ENCODE measurements around the gene ANK2.
A peak's percentile ranks its signal among the peaks of the same experiment; 100 is the strongest.

The ANK2 gene

DNA sequence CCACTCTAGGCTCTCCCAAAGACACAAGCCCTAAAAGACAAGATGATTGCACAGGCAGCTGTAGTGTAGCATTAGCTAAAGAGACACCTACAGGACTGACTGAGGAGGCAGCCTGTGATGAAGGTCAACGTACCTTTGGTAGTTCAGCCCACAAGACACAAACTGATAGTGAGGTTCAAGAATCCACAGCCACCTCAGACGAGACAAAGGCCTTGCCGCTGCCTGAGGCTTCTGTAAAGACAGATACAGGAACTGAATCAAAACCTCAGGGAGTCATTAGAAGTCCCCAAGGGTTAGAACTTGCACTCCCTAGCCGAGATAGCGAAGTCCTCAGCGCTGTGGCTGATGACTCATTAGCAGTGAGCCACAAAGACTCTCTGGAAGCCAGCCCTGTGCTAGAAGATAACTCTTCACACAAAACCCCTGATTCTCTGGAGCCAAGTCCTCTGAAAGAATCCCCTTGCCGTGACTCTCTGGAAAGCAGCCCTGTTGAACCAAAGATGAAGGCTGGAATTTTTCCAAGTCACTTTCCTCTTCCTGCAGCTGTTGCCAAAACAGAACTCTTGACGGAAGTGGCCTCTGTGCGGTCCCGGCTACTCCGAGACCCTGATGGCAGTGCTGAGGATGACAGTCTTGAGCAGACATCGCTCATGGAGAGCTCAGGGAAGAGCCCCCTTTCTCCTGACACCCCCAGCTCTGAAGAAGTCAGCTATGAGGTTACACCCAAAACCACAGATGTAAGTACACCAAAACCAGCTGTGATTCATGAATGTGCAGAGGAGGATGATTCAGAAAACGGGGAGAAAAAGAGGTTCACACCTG, 306.3 kb downstream of the ANK2 start:
- DNase-seq, result peak; percentile 86

DNA sequence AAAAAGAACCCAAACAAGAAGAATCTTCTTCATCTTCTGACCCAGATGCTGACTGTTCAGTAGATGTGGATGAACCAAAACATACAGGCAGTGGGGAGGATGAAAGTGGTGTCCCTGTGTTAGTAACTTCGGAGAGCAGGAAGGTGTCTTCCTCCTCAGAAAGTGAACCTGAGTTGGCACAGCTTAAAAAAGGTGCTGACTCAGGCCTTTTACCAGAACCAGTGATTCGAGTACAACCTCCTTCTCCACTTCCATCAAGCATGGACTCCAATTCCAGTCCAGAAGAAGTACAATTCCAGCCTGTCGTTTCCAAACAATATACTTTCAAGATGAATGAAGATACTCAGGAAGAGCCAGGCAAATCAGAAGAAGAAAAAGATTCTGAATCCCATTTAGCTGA, 307.0 kb downstream of the ANK2 start:
- DNase-seq, result no peak

DNA sequence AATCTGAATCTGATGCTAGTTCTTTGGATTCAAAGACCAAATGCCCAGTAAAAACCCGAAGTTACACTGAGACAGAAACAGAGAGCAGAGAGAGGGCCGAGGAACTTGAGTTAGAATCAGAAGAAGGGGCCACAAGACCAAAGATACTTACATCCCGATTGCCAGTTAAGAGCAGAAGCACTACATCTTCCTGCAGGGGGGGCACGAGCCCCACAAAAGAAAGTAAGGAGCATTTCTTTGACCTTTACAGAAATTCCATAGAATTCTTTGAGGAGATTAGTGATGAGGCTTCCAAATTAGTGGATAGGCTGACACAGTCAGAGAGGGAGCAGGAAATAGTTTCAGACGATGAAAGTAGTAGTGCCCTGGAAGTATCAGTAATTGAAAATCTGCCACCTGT, 309.3 kb downstream of the ANK2 start:
- no peak for DNase-seq

DNA sequence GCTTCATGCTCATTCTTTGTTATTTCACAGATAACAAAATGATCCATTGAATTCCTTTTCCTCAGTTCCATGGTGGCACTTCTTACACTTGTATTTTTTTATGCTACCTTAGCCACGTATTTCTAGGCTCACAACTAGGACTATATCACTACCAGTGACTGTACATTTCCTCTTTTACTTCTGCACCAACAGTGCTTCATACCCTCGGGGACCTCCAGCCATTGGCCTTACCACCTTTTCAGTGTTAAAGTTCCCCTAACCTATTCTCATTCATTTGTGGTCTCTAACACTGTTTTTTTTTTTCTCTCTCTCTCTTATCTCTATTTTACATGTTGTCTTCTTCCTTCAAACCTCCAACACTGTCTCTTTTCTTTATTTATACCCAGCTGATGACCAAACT, 315.9 kb downstream of the ANK2 start:
- DNase-seq, result no peak

DNA sequence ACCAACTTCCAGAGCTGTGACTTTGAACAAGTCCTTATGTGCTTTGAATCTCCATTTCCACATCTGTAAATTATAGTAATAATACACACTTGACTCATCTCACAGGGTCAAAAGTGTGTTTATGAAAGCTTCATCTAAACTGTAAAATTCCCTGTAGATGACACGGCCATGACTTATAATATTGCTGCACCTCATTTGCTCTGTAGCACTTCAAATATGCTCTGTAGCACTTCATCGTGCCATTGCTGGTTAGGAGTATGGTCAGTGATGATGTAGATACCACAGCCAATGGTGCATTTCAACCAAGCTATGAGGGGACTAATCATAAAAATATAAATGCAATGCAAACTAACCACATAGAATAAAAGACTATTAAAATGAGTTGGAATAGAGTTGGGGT, 318.6 kb downstream of the ANK2 start:
- no peak for DNase-seq

DNA sequence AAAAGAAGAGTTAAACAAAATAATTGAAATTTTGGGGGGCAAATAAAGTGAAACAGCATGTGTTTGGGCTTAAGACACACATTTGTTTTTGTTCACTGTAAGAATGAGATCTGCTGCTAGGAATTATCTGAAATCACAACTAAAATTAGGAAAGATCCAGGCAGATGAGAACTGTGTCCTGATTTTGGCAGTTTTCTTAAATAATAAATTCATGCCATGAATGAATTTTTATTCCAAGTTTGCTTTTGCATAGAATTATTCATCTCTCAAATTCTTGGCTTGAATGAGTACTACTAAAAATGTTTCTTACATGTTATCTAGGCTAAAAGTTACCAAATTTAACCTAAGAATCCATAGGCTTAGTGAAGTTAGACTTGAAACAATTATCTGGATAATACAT, 321.7 kb downstream of the ANK2 start:
- DNase-seq, result no peak

DNA sequence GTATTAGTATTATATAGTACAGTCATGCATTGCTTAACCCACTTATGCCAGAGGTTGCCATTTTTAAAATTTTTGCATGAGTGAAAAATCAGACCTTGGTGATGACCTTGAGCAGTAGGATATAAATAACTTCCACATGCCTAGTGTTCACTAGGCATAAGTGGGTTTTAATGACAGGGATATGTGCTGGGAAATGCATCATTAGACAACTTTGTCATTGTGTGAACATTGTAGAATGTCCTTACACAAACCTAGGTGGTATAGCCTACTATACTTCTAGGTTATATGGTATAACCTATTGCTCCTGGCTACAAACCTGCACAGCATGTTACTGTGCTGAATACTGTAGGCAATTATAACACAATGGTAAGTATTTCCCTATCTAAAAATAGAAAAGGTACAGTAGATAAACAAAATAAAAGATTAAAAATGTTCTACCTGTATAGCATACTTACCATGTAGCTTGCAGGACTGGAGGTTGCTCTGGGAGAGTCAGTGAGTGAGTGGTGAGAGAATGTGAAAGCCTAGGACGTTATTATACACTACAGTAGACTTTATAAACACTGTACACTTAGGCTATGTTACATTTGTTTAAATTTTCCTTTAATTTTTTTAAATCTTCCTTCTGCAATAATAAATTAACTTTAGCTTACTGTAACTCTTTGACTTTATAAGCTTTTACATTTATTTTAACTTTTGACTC, 326.7 kb downstream of the ANK2 start:
- DNase-seq, result no peak

DNA sequence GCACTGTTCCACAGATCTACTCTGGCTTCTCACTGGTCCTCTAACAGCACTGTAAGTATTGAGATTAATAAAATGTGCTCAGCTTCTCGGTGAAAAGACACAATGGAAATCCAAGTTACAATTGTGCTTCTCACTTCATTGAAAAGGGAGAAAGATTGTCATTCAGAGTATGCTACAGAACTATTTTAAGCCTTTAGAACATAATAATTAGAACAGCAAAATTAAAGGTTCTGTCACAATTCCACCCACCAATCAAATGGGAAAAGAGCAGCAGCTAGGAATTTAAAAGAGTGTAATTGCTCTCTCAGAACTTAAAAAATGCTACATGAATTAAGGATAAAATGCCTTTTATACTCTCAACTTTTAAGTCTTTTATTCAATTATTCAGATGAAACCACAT, 329.4 kb downstream of the ANK2 start:
- no peak for DNase-seq

DNA sequence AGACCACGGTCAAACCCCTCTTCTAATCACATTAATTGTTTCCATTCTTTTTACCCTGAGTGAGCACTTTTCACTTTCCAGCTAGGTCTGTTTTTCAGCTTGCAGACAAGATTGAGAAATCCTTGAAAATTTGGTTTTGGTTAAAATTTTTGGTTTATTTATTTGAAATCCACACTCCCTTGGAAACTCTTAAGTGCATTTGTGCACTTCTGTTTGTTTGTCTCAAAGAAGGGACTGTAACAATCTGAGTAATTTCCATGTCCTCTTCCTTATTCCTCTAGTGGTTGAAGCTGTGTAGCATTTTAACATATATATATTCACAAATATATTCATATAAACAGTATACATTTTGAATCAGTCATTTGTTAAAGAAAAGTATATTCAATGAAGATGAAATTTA, 333.3 kb downstream of the ANK2 start:
- DNase-seq, result no peak

DNA sequence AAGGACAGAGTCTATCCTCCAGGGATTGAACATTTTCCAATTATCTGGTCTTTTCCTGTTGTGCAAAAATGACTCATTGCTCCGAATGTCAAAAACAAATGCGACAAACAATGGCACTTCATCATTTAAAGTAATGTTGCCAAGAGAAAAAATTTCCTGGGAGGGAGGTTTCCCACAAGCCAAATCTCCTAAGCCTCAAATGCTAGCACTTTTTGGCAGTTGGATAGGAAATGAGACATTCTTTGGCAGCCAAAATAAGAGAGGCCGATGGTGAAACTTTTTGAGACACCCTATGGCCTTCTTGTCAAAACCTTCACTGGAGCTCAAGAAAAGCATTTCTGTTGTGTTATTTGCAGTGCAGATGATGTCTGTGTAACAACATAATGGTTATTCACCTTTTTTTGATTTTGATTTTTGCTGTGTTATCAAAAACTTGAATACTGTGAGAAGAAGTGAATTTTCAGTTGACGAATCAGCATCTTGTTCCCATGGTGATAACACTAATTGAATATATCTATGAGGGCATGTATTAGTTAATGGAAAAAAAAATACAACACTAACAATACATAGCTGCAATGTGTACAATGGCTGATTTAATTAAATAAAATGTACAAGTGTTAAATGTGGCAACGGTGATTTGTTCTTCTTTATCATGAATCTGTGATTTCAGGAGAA, 333.8 kb downstream of the ANK2 start:
- DNase-seq, result no peak

DNA sequence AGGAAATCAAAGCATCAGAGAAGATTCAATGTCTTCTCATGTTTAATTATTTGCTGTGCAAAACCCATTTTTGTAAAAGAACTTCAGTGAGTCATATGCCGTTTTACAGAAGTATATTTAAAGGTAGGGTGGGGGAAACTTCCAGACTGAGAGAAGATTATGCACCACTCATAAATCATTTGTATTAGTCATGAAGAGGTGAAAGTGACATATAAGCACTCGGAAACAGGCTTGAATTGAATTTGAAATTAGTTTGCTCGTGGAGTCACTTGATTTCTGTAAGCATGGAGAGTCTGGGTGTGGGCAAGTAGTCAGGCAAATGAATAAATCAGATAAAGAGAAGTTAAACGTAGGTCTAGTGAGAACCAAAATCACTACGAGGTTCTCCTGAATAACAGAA, 335.1 kb downstream of the ANK2 start:
- no peak for DNase-seq

DNA sequence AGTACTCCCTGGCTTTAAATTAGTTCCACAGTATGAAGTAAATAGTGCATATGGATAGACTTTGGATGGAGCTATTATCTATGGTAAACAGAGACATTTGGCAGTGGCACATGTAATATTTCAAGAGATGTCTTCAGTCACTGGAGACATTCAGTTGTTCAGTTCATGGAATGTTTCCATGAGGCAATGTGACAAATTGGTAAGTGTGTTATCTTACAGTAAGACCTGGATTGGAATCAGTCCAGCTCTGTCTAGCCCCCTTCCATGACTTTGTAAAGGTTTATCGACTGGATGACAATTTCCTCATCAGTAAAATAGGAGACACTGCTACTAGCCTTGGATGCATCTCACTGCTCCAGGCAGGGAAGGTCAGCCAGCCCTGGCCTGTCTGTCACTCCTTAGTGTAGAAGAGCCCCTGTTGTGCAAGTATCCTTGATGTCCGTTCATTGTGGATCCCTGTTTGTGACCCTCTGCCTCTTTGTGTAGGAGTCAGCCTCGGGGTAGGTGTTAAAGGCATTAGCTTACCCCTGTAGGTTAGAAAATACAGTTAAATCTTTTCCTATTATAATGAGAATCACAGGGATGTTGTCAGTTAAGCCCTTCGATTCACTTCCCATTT, 335.9 kb downstream of the ANK2 start:
- DNase-seq, result no peak

DNA sequence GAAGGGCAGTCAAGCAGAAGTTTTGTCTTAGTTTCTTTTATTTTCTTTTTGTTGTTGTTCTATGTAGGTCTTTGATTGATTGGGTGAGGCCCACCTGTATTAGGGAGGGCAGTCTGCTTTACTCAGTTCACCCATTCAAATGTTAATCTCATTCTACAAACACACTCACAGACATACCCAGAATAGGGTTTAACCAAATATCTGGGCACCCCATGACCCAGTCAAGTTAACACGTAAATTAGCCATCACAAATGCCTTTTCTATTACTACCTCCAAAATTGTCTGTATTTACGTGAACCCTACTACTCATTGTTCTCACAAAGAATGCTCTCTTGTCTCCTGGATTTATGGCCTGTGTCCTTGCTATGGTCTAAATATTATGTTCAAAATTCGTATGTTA, 339.7 kb downstream of the ANK2 start:
- DNase-seq, result no peak

DNA sequence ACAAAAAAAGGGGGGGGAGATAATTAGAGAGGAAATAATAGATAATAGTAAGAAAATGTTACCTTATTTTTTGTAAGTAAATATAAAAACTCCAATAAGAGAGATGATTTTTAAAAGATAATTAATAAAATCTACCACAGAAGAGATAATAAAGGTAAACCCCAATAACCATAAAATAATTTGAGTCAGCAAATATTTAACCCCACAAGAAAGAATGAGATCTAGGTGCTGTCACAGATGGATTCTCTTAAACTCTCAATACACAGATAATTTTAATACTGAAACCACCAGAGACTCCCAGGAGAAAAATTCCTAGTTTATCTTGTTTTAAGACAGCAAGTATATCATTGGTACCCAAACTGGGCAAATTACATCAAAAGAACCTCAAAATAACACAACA, 341.4 kb downstream of the ANK2 start:
- DNase-seq, result no peak

DNA sequence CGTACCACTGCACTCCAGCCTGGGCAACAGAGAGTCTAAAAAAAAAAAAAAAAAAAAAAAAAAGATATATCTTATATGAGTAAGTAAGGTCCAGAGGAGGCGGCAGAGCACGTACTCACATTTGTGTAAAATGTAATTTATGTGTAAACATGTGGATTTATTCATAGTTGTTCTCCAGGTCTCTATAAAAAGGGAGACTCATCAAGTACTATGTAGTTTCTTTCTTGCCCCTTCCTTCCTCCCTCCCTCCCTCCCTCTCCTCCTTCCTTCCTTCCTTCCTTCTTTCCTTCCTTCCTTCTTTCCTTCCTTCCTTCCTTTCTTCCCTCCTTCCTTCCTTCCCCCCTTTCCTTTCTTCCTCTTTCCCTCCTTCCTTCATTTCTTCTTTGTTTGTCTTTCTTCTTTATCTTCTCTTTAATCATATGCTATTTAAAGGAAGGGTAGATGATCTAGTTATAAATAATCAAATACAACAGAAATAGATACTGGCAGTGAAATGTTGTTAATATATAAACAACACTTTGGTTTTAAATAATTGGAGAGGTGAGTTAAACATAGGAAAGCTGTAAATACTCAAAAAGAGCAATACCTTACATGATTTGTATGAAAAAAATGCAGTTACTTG, 344.8 kb downstream of the ANK2 start:
- no peak for DNase-seq

DNA sequence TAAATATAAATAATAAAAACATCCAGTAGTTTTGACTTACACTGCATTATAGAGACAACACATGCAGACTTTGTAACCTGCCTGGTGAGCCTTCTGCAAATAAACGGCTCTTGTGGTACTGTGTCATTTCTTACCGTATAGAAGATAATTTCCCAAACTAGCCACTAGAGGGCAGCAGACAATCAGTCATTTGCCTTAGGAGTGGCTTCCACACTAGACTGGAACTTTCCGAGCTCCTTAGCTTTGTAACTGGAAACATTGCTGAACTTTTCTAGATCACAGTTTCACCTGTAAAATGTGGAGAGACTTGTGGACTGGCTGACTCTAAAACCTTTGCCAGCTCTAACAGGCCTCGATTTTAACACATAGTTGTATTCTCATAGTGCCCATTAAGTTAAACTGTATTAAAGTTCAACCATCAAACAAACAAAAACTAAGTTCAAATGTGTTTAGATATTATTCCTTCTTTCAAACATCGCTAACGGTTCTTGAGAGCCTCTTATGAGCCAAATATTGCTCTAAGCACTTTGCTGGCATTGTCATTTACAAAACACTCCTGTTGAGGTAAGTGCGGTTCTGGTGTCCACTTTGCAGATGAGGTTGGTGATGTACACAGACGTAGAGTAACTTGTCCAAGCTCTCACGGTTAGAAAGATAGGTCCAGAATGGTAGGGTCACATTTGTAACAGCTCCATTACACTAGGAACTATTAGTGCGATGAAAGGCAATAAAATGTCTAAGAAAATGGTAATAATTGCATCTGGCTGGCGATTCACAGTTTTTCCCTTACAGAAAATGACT, 345.5 kb downstream of the ANK2 start:
- DNase-seq, result peak; percentile 21

DNA sequence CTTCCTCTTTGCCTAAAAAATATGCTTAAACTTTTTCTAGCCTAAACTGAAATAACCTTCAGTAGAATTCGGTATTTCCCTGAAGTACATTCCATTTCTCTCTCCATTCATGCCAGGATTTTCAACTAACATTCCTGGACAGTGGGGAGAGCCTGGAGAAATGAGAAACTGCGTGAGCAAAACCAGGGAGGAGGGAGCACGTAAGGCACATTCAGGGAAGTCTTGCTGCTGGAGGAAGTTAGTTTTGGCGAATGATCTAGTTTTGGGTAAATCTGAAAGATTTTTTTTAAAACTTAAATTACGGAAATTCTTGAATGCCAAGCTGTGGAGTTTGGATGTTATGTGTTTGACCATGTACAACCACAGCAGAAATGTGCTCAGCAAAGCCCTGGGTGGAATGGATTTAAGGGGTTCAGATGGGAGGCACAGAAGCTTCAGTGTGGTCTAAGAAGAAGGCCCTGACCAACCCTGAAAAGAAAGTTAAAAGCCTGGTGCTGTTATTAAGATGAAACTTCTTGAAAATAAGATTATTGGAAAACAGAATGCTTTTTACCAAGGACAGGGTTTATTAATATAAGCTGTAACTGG, 347.8 kb downstream of the ANK2 start:
- no peak for DNase-seq

DNA sequence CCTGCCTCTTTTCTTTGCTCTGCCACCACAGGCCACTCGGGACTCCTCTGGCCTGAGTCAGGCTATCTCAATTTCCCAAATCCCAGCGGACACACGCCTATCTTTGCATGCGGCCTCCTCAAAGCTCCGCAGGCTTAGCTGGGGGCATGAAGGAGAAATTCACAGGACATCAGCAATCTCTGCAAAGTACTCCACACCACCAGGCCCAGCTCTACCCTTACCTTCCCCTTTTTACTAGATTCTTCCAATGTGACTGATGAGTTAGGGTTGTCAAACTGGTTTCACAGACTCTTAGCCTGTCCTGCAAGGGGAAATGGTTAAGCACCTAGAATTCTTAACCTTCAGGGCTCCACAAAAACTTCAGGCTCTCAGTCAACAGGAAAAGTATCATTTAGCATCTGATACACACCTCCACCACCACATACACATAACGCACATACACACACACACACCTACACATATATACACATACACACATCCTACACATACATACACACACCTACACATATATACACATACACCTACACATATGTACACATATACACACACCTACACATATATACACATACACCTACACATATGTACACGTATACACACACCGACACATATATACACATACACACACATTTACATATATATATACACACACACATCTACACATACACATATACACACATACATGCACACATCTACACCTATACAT, 349.1 kb downstream of the ANK2 start:
- no peak for DNase-seq

DNA sequence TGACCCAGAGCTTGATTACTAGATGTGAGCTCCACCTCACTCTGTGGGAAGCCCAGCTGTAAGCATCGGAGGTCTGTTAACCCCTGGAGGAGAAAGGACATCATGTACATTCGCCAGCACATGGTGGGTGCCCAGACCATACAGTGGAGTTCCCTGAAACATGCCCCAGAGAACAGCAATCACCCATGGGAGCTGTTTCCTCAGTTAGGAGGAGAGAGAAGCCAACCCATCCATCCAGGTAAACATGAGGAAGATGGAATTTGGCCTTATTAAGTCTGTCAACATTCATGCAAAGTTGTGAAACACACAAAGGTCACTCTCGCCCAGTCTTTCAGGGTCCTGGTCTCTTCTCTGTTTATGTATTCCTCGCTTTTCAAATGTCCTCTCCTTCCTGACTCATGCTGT, 354.7 kb downstream of the ANK2 start:
- DNase-seq, result no peak

DNA sequence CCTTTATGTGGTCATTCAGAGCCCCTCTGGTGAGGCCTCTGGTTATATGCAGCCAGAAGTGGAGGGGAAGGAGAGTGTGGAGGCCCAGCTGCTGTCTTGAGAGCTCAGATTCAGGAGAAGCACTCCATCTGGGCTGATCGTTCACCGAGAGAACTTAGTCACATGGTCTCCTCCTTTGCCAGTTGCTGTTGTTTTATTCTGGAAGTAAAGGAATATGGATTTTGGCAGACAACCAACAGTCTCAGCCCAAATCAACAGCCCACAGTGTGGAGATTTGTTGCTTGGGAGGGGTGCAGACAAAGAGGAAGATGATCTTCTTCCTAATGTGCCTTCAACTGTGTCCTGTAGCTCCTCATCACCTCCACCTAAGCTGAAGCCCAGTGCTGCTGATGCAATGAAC, 355.4 kb downstream of the ANK2 start:
- DNase-seq, result no peak
